Measurements from ENCODE around the gene CABLES1.
"Not testable (repeated sequence)": the region's sequence is repeated elsewhere in the genome, so short reads cannot be mapped to it uniquely, and the experiment has no call there.

CABLES1 gene

DNA sequence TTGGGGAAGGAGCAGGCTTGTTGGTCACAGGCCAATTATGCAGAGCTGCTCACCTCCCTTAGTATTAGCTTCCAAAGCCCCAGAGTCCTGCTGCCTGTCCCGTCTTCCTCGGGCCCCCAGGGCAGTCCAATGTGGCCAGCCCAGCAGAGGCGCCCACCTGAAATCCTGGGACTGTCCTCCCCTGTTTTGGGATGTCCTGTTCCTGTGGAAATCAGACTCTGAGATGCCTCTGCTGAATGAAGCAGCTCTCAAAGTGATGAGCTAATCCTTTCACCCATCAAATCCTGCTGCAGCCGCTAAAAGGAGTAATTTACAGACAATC, 105.3 kb downstream of the CABLES1 start:
- DNase-seq (ENCODE audit: low read depth), result no peak
- H3K4me3 ChIP-seq (ENCODE audit: low read depth, low read length), result no peak overlapping the region
- TF ChIP-seq, protein P1, sequence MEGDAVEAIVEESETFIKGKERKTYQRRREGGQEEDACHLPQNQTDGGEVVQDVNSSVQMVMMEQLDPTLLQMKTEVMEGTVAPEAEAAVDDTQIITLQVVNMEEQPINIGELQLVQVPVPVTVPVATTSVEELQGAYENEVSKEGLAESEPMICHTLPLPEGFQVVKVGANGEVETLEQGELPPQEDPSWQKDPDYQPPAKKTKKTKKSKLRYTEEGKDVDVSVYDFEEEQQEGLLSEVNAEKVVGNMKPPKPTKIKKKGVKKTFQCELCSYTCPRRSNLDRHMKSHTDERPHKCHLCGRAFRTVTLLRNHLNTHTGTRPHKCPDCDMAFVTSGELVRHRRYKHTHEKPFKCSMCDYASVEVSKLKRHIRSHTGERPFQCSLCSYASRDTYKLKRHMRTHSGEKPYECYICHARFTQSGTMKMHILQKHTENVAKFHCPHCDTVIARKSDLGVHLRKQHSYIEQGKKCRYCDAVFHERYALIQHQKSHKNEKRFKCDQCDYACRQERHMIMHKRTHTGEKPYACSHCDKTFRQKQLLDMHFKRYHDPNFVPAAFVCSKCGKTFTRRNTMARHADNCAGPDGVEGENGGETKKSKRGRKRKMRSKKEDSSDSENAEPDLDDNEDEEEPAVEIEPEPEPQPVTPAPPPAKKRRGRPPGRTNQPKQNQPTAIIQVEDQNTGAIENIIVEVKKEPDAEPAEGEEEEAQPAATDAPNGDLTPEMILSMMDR (IDR thresholded peaks at IDR 0.05; ENCODE audit: low read depth, low read length, missing control alignments), result no peak

DNA sequence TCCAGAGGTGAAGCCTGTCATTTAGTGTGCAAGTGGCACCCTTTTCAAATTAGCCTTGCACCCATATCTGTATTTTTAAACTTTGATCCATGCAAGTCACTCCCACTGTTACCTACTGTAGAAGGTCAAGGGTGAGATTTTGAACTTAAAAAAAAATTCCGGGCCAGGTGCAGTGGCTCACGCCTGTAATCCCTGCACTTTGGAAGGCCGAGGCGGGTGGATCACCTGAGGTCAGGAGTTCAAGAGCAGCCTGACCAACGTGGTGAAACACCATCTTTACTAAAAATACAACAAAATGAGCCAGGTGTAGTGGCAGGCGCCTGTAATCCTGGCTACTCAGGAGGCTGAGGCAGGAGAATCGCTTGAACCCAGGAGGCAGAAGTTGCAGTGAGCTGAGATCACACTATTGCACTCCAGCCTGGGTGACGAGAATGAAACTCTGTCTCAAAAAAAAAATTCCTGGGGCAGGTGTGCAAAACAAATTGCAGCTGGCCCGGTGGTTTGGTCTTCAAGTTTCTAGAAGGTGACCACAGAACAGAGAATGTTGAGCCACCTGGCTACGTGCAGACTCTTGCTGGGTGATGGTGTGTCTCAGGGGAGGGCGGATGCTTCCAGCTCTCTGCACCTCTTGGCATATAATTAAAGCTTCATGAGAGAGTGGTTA, 106.7 kb downstream of the CABLES1 start:
- DNase-seq (ENCODE audit: low read depth), result peak; percentile 95
- not testable (repeated sequence) for H3K4me3 ChIP-seq (ENCODE audit: low read depth, low read length)

DNA sequence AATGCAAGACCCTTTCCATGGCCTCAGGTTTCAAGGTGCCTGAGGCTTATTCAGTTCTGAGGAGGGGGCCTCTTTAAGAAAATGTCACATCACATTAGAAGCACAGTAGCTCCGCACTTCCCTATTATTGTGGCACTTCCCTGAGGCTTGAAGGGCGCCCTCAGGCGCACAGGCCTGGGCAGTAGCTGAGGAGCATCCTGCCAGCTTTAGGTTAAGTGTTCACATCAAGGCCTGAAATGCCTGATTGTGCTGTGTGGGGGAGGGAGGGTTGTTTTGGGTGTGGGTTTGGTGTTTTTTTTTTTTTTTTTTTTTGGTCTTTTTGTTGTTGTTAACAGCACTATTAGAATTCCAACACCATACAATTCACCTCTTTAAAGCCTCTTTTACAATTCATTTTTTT, 107.9 kb downstream of the CABLES1 start:
- TF ChIP-seq, protein P1 (IDR thresholded peaks at IDR 0.05; ENCODE audit: low read depth, low read length, missing control alignments), result peak; percentile 29
- no peak overlapping the region for H3K4me3 ChIP-seq (ENCODE audit: low read depth, low read length)
- no peak for DNase-seq (ENCODE audit: low read depth)

DNA sequence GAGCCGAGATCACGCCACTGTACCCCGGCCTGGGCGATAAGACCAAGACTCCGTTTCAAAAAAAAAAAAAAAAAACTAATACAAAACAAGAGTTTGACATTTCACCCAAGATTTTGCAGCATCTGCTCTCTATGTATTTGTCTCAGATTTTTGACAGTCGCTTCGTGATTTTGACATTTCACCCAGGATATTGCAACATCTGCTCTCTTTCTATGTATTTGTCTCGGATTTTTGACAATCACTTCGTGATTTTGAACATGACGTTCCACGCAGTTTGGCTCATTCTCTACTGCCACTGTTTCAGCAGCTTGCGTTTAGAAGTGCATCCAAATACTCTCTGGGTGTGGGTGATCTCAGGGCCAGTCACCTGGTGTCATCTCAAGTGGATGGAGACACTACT, 108.5 kb downstream of the CABLES1 start:
- TF ChIP-seq, protein P1 (IDR thresholded peaks at IDR 0.05; ENCODE audit: low read depth, low read length, missing control alignments), result no peak
- DNase-seq (ENCODE audit: low read depth), result no peak

DNA sequence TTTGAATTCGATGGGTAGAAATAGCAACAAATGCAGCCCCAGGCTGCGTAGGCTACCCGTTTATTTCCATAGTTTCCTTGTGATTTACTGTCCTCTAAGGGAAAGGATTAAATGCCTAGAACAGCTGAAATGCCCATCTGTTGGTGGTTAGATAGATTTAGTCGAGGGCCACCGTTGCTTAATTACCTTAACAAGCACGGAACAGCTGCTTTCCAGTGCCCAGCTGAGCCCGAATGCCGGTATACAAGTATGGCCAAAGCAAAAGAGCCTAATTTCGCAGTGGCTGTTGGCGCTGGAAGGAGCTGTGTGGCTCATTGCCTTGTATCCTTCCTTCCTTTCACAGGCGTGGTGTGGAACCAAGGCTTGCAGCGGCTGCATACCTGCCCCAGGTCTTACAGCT, 109.1 kb downstream of the CABLES1 start:
- H3K4me3 ChIP-seq (ENCODE audit: low read depth, low read length), result no peak overlapping the region
- no peak for DNase-seq (ENCODE audit: low read depth)
- TF ChIP-seq, protein P1 (IDR thresholded peaks at IDR 0.05; ENCODE audit: low read depth, low read length, missing control alignments), result no peak

More for the DNA sequence above, 108.5 kb downstream of the CABLES1 start:
- no peak overlapping the region for H3K4me3 ChIP-seq (ENCODE audit: low read depth, low read length)

DNA sequence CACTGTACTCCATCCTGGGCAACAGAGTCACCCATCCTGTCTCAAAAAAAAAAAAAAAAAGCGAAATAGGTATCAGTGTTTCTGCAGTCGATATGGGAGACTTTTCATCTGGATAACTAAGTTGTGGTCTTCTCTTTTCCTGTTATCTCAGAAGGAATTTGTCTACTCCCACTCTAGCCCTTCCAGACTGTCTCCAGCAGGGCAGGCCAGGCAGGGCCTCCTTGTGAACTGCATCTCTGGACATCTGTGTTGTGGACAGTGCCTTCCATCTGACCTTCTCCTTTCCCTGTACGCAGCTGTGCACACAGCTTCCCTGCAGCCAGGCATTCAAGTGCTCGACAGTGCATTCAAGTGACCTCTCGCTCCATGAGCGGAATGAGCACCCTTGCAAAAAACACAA, 110.2 kb downstream of the CABLES1 start:
- DNase-seq (ENCODE audit: low read depth), result no peak
- no peak overlapping the region for H3K4me3 ChIP-seq (ENCODE audit: low read depth, low read length)
- TF ChIP-seq, protein P1 (IDR thresholded peaks at IDR 0.05; ENCODE audit: low read depth, low read length, missing control alignments), result no peak

DNA sequence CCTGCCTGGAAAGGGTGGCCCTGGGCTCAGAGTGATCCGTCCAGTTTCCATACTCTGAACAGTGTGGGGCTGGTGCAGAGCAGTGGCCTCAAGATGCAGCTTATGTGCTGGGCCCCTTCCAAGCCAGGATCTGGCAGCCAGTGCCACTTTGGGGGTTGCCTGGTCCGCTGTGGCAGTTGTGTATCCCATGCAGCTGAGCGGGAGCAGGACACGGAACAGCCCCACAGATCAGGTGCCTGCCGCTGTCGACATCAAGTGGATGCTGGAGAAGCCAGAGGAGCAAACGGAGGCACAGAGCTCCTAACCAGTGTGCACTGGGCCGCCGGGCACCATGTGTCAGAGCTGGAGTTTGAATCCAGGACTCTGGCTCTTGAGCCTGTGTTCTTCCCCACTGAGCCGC, 112.0 kb downstream of the CABLES1 start:
- TF ChIP-seq, protein P1 (IDR thresholded peaks at IDR 0.05; ENCODE audit: low read depth, low read length, missing control alignments), result no peak
- H3K4me3 ChIP-seq (ENCODE audit: low read depth, low read length), result no peak overlapping the region
- no peak for DNase-seq (ENCODE audit: low read depth)
